H9 (cell line): ENCODE results near the gene ADPRH. TPM values are rescaled to one million over a fixed set of nuclear protein-coding genes. Genes with fewer than 3 reads are reported as not detected.

Experiments
- DNase-seq: peaks from one replicate; pipeline ENCODE4 v3.0.0-alpha.2; 2017
- H2AFZ ChIP-seq: one replicate; pipeline ENCODE4 v1.6.1; 2013; ENCODE audit warnings: mild to moderate bottlenecking, low read length, control low read depth, moderate library complexity
- H2AK5ac ChIP-seq: 2 replicates; pipeline ENCODE4 v1.6.1; 2013; ENCODE audit warnings: low read length, control low read depth, mixed read lengths; ENCODE audit not compliant: insufficient read length
- H2BK120ac ChIP-seq: one replicate; pipeline ENCODE4 v1.6.1; 2013; ENCODE audit warnings: low read depth, mild to moderate bottlenecking, low read length, control low read depth, inconsistent platforms; ENCODE audit not compliant: poor library complexity, severe bottlenecking
- H2BK12ac ChIP-seq: 2 replicates; pipeline ENCODE4 v1.6.1; 2013; ENCODE audit warnings: low read length, control low read depth, mixed read lengths, low read depth; ENCODE audit not compliant: insufficient read length
- H2BK15ac ChIP-seq: 2 replicates; pipeline ENCODE4 v1.6.1; 2013; ENCODE audit warnings: low read depth, low read length, control low read depth
- H2BK20ac ChIP-seq: one replicate; pipeline ENCODE4 v1.6.1; 2013; ENCODE audit warnings: low read depth, mild to moderate bottlenecking, low read length, control low read depth, inconsistent platforms; ENCODE audit not compliant: poor library complexity, severe bottlenecking
- H2BK5ac ChIP-seq: 2 replicates; pipeline ENCODE4 v1.6.1; 2013; ENCODE audit warnings: low read length, control low read depth, mixed read lengths; ENCODE audit not compliant: insufficient read length
- H3K14ac ChIP-seq: 2 replicates; pipeline ENCODE4 v1.6.1; 2013; ENCODE audit warnings: low read length, control low read depth; ENCODE audit not compliant: insufficient read depth
- H3K18ac ChIP-seq: 2 replicates; pipeline ENCODE4 v1.6.1; 2013; ENCODE audit warnings: low read depth, mild to moderate bottlenecking, mixed read lengths, low read length, control low read depth; ENCODE audit not compliant: insufficient read length
- H3K23ac ChIP-seq: 2 replicates; pipeline ENCODE4 v1.6.1; 2013; ENCODE audit warnings: low read length, control low read depth, mixed read lengths, low read depth; ENCODE audit not compliant: insufficient read length
- H3K23me2 ChIP-seq: 2 replicates; pipeline ENCODE4 v1.6.1; 2013; ENCODE audit warnings: low read depth, mild to moderate bottlenecking, mixed read lengths, low read length, control low read depth; ENCODE audit not compliant: insufficient read length, poor library complexity, severe bottlenecking
- H3K27ac ChIP-seq: 2 replicates; pipeline ENCODE4 v1.5.1; 2013; ENCODE audit warnings: low read length, control low read depth, mixed read lengths, low read depth; ENCODE audit not compliant: insufficient read length
- H3K27me3 ChIP-seq: 2 replicates; pipeline ENCODE4 v1.6.1; 2013; ENCODE audit warnings: low read length, control low read depth, inconsistent platforms; ENCODE audit not compliant: insufficient read depth
- H3K4ac ChIP-seq: 2 replicates; pipeline ENCODE4 v1.6.1; 2013; ENCODE audit warnings: low read depth, mild to moderate bottlenecking, control low read depth, inconsistent platforms, low read length, moderate library complexity
- H3K4me1 ChIP-seq: 2 replicates; pipeline ENCODE4 v1.6.1; 2013; ENCODE audit warnings: low read length, control low read depth, inconsistent platforms; ENCODE audit not compliant: insufficient read depth
- H3K4me2 ChIP-seq: 2 replicates; pipeline ENCODE4 v1.6.1; 2013; ENCODE audit warnings: low read length, control low read depth, mixed read lengths; ENCODE audit not compliant: insufficient read length, insufficient read depth
- H3K56ac ChIP-seq: 2 replicates; pipeline ENCODE4 v1.6.1; 2013; ENCODE audit warnings: low read depth, mild to moderate bottlenecking, mixed read lengths, low read length, control low read depth; ENCODE audit not compliant: insufficient read length
- H3K79me1 ChIP-seq: 2 replicates; pipeline ENCODE4 v1.6.1; 2013; ENCODE audit warnings: low read depth, mild to moderate bottlenecking, moderate library complexity, low read length, control low read depth, inconsistent platforms; ENCODE audit not compliant: insufficient read depth, poor library complexity, severe bottlenecking
- H3K79me2 ChIP-seq: 2 replicates; pipeline ENCODE4 v1.6.1; 2013; ENCODE audit warnings: low read length, control low read depth, inconsistent platforms; ENCODE audit not compliant: insufficient read depth
- H3K9ac ChIP-seq: 2 replicates; pipeline ENCODE4 v1.6.1; 2013; ENCODE audit warnings: low read length, control low read depth, mixed read lengths; ENCODE audit not compliant: insufficient read length; ENCODE audit errors: extremely low read depth
- H3K9me3 ChIP-seq: one replicate; pipeline ENCODE4 v1.6.1; 2013; ENCODE audit warnings: low read depth, low read length, inconsistent platforms; ENCODE audit not compliant: control insufficient read depth
- H3T11ph ChIP-seq: one replicate; pipeline ENCODE4 v1.6.1; 2013; ENCODE audit warnings: mild to moderate bottlenecking, low read length, control low read depth, inconsistent platforms
- H4K20me1 ChIP-seq: one replicate; pipeline ENCODE4 v1.6.1; 2013; ENCODE audit not compliant: control insufficient read depth, insufficient read length, insufficient read depth
- H4K5ac ChIP-seq: 2 replicates; pipeline ENCODE4 v1.6.1; 2013; ENCODE audit warnings: low read depth, mild to moderate bottlenecking, mixed read lengths, low read length, control low read depth; ENCODE audit not compliant: insufficient read length
- H4K8ac ChIP-seq: replicated peaks from 2 replicates; pipeline ENCODE4 v1.6.1; 2013; ENCODE audit warnings: low read length, control low read depth, mixed read lengths, low read depth; ENCODE audit not compliant: insufficient read length
- H4K91ac ChIP-seq: 2 replicates; pipeline ENCODE4 v1.6.1; 2013; ENCODE audit warnings: low read depth, mild to moderate bottlenecking, moderate library complexity, mixed read lengths, low read length, control low read depth; ENCODE audit not compliant: insufficient read length
- H3K27ac Mint-ChIP-seq, 3 experiments: 2 replicates in 2 of 3; 3 replicates in 1 of 3; pipeline ENCODE4 v1.8.0; 2020 to 2021; ENCODE audit warnings: mixed read lengths in 3 of 3, mild to moderate bottlenecking in 1 of 3, moderate library complexity in 1 of 3
- H3K27me3 Mint-ChIP-seq: 2 replicates; pipeline ENCODE4 v1.8.0; 2021; ENCODE audit warnings: low read depth, mild to moderate bottlenecking, moderate library complexity, mixed read lengths
- H3K36me3 Mint-ChIP-seq, 3 experiments: 2 replicates in 2 of 3; 3 replicates in 1 of 3; pipeline ENCODE4 v1.8.0; 2020 to 2021; ENCODE audit warnings: low read depth in 3 of 3, mixed read lengths in 3 of 3; ENCODE audit not compliant: insufficient read depth in 1 of 3
- H3K4me1 Mint-ChIP-seq, 2 experiments: 2 replicates each; pipeline ENCODE4 v1.8.0; 2020; ENCODE audit warnings: mixed read lengths in 2 of 2
- H3K4me3 Mint-ChIP-seq, 2 experiments: 2 replicates in 1 of 2; 3 replicates in 1 of 2; pipeline ENCODE4 v1.8.0; 2020 to 2021; ENCODE audit warnings: mild to moderate bottlenecking in 2 of 2, mixed read lengths in 2 of 2, moderate library complexity in 1 of 2
- H3K9me3 Mint-ChIP-seq, 2 experiments: 2 replicates in 1 of 2; 3 replicates in 1 of 2; pipeline ENCODE4 v1.8.0; 2020; ENCODE audit warnings: mild to moderate bottlenecking in 2 of 2, mixed read lengths in 2 of 2, moderate library complexity in 1 of 2
- WGBS: extraction: QIAGEN DNeasy Blood & Tissue Kit; methylation state at CpG from one replicate; pipeline ENCODE4 v1.1.7; 2013; ENCODE audit warnings: missing lambda C conversion rate, low lambda C conversion rate, mixed read lengths; ENCODE audit not compliant: insufficient read length; ENCODE audit errors: extremely low coverage; 5-methylcytosine and 5-hydroxymethylcytosine counted together
- total RNA-seq: library from RNA; stranded (reverse); gene quantifications from 2 replicates; pipeline ENCODE4 v1.2.1, GENCODE V29; 2021
- TF ChIP-seq, protein P1 (sequence below): fragments of 200-600 bp; sonication (generic); conservative IDR thresholded peaks from 3 replicates; pipeline ENCODE4 v1.8.0; 2021; ENCODE audit warnings: antibody characterized with exemption, mild to moderate bottlenecking

Gene ADPRH
- total RNA-seq, 1 experiment from 2014 or later: 3.1 TPM

DNA sequence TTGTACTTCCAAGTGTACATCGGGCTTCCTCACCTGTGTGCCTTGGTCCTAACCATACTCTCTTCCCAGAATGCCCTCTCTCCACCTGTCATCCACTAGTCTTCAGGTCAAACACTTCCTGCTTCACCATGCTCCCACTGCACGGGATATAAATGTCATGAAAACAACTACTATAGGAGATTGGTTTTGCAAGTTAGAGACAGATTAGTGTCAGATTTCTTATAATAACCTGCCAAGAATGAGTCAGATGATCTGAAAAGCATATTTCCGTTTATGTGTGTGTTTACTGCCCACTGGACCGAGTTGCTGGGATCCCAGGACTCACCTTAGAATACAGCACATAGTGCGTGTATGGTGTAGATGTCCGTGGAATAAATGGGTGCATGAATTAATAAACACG lies 39.8 kb downstream of the ADPRH start:
- Mint-ChIP-seq H3K4me3 (no peak overlapping the region), H3K4me1 (no peaks in the 10 kb centered on the region), H3K36me3 (no peaks in the 10 kb centered on the region), H3K9me3 (no peaks in the 10 kb centered on the region; a peak in 1 of 5 replicates), H3K27ac (no peak overlapping the region), H3K27me3 (no peaks in the 10 kb centered on the region; the same call in none of the 2 replicates)
- no peak overlapping the region for H3K23ac ChIP-seq
- no peak overlapping the region for H3K4ac ChIP-seq
- H3K56ac ChIP-seq: no peak overlapping the region
- no peak overlapping the region for H3K14ac ChIP-seq
- H2BK5ac ChIP-seq: no peak overlapping the region
- no peaks in the 10 kb centered on the region; the same call in 1 of the 2 replicates for H3K27me3 ChIP-seq
- H3K23me2 ChIP-seq: no peaks in the 10 kb centered on the region
- no peak overlapping the region for H4K8ac ChIP-seq
- H3K79me2 ChIP-seq: no peaks in the 10 kb centered on the region
- no CpG with 5 or more reads among the region's 7 CpGs for WGBS
- H3T11ph ChIP-seq: no peak overlapping the region
- no peak overlapping the region for H4K5ac ChIP-seq
- no peak overlapping the region for H3K18ac ChIP-seq
- no peak overlapping the region for H3K27ac ChIP-seq
- no peak overlapping the region for H2BK20ac ChIP-seq
- no peak overlapping the region for H2BK12ac ChIP-seq
- H3K4me2 ChIP-seq: no peak overlapping the region
- H3K4me1 ChIP-seq: no peaks in the 10 kb centered on the region
- H2AK5ac ChIP-seq: no peak overlapping the region
- H3K9me3 ChIP-seq: no peaks in the 10 kb centered on the region
- DNase-seq: no peak
- no peak overlapping the region for H2BK120ac ChIP-seq
- H2BK15ac ChIP-seq: no peak overlapping the region
- H3K79me1 ChIP-seq: no peaks in the 10 kb centered on the region
- no peak overlapping the region for H2AFZ ChIP-seq
- no peaks in the 10 kb centered on the region for H4K20me1 ChIP-seq
- TF ChIP-seq, protein P1, sequence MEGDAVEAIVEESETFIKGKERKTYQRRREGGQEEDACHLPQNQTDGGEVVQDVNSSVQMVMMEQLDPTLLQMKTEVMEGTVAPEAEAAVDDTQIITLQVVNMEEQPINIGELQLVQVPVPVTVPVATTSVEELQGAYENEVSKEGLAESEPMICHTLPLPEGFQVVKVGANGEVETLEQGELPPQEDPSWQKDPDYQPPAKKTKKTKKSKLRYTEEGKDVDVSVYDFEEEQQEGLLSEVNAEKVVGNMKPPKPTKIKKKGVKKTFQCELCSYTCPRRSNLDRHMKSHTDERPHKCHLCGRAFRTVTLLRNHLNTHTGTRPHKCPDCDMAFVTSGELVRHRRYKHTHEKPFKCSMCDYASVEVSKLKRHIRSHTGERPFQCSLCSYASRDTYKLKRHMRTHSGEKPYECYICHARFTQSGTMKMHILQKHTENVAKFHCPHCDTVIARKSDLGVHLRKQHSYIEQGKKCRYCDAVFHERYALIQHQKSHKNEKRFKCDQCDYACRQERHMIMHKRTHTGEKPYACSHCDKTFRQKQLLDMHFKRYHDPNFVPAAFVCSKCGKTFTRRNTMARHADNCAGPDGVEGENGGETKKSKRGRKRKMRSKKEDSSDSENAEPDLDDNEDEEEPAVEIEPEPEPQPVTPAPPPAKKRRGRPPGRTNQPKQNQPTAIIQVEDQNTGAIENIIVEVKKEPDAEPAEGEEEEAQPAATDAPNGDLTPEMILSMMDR: no peak
- H3K9ac ChIP-seq: no peak overlapping the region
- no peak overlapping the region for H4K91ac ChIP-seq
